A549 (cell line): ENCODE measurements around the gene CRTC2. TPM values are rescaled to one million over a fixed set of nuclear protein-coding genes. Genes with fewer than 3 reads are reported as not detected.

ENCODE experiments used
- ATAC-seq, 2 experiments: fragments of 200-7000 bp in 1 of 2; fragments of >200 bp in 1 of 2; cut with Nextera tagmentation in 1 of 2; cut with Tn5 transposase in 1 of 2; 3 replicates each; pipeline versions ENCODE4 v1.8.0 to v1.9.1; 2018 to 2020; ENCODE audit warnings: mild to moderate bottlenecking in 1 of 2, moderate library complexity in 1 of 2
- CTCF ChIA-PET: fragments of 300-600 bp; sonication (Branson Sonifier 250); formaldehyde crosslinking; extraction: SDS; loops from one replicate; lab custom pipeline; 2021; ENCODE audit warnings: antibody characterized with exemption, inconsistent platforms; lab: Yijun Ruan, JAX
- POLR2A ChIA-PET: fragments of 350-600 bp; formaldehyde crosslinking; extraction: SDS; loops from one replicate; lab custom pipeline; 2021; ENCODE audit warnings: antibody characterized with exemption, inconsistent platforms; lab: Yijun Ruan, JAX
- DNase-seq, 2 experiments: peaks; one replicate each; pipeline versions ENCODE4 v3.0.0 to v3.0.0-alpha.2; 2011 to 2016; ENCODE audit warnings: low read depth in 1 of 2, low spot score in 1 of 2
- FAIRE-seq: peaks from 2 replicates; lab custom pipeline; 2011; peaks lifted over from hg19 to GRCh38; lab: Jason Lieb, UNC
- H3K27ac ChIP-seq, 2 experiments: fragments of >200 bp; sonication (Bioruptor Twin); formaldehyde crosslinking; 3 replicates each; pipeline ENCODE4 v1.5.1; 2016 to 2017
- H3K4me1 ChIP-seq: fragments of >200 bp; sonication (Bioruptor Twin); formaldehyde crosslinking; 3 replicates; pipeline ENCODE4 v1.6.1; 2016
- H3K4me2 ChIP-seq: fragments of >200 bp; sonication (Bioruptor Twin); formaldehyde crosslinking; 3 replicates; pipeline ENCODE4 v1.6.1; 2016
- H3K4me3 ChIP-seq: fragments of >200 bp; sonication (Bioruptor Twin); formaldehyde crosslinking; 3 replicates; pipeline ENCODE4 v1.5.1; 2016
- H3K9me3 ChIP-seq: fragments of >200 bp; sonication (Bioruptor Twin); formaldehyde crosslinking; 3 replicates; pipeline ENCODE4 v1.6.1; 2016
- BCL3 ChIP-seq: fragments of >200 bp; sonication (Bioruptor Twin); formaldehyde crosslinking; IDR thresholded peaks from 3 replicates; pipeline ENCODE4 v1.6.1; 2016
- CEBPB ChIP-seq, 2 experiments: fragments of >200 bp in 1 of 2; sonication (Bioruptor Twin) in 1 of 2; formaldehyde crosslinking in 1 of 2; IDR thresholded peaks; 2 replicates each; pipeline ENCODE4 v1.6.1; 2012 to 2016
- CHD4 ChIP-seq: fragments of 200-600 bp; sonication (generic); IDR thresholded peaks from 2 replicates; pipeline ENCODE4 v1.6.1; 2016; ENCODE audit warnings: antibody characterized with exemption, mild to moderate bottlenecking, borderline replicate concordance
- CTCF ChIP-seq: fragments of >200 bp; sonication (Bioruptor Twin); formaldehyde crosslinking; IDR thresholded peaks from 3 replicates; pipeline ENCODE4 v1.5.1; 2016
- E2F6 ChIP-seq: IDR thresholded peaks from 2 replicates; pipeline ENCODE4 v1.6.1; 2012; ENCODE audit warnings: low read depth, borderline replicate concordance
- FOSL2 ChIP-seq, 2 experiments: fragments of 450-650 bp in 1 of 2; fragments of >200 bp in 1 of 2; sonication (Bioruptor Twin) in 1 of 2; formaldehyde crosslinking; IDR thresholded peaks; 2 replicates each; pipeline versions ENCODE4 v1.5.0 to v1.6.1; 2016 to 2020; ENCODE audit warnings: mild to moderate bottlenecking in 1 of 2, moderate library complexity in 1 of 2
- GATA3 ChIP-seq: IDR thresholded peaks from 2 replicates; pipeline ENCODE4 v1.6.1; 2012; ENCODE audit warnings: borderline replicate concordance
- HOXB13 ChIP-seq: fragments of 250-450 bp; sonication (Bioruptor Pico); IDR thresholded peaks from 2 replicates; pipeline ENCODE4 v1.5.0; 2020; ENCODE audit warnings: low read depth, mild to moderate bottlenecking, moderate library complexity
- JUNB ChIP-seq: fragments of >200 bp; sonication (Bioruptor Twin); formaldehyde crosslinking; IDR thresholded peaks from 2 replicates; pipeline ENCODE4 v1.6.1; 2016
- NR3C1 ChIP-seq: fragments of >200 bp; sonication (Bioruptor Twin); formaldehyde crosslinking; IDR thresholded peaks from 3 replicates; pipeline ENCODE4 v1.6.1; 2017
- PBX3 ChIP-seq: IDR thresholded peaks from 2 replicates; pipeline ENCODE4 v1.6.1; 2012
- PHF8 ChIP-seq: fragments of 200-600 bp; sonication (generic); IDR thresholded peaks from 2 replicates; pipeline ENCODE4 v1.6.1; 2016; ENCODE audit warnings: low read depth, mild to moderate bottlenecking, antibody characterized with exemption, moderate library complexity, borderline replicate concordance
- REST ChIP-seq: fragments of 200-600 bp; sonication (generic); IDR thresholded peaks from 2 replicates; pipeline ENCODE4 v1.6.1; 2016; ENCODE audit warnings: antibody characterized with exemption, mild to moderate bottlenecking, moderate library complexity
- RNF2 ChIP-seq: fragments of 200-600 bp; sonication (generic); IDR thresholded peaks from 2 replicates; pipeline ENCODE4 v1.6.1; 2016; ENCODE audit warnings: low read depth, mild to moderate bottlenecking, antibody characterized with exemption, moderate library complexity, borderline replicate concordance
- SMC3 ChIP-seq: fragments of >200 bp; sonication (Bioruptor Twin); formaldehyde crosslinking; IDR thresholded peaks from 3 replicates; pipeline ENCODE4 v1.6.1; 2018; ENCODE audit warnings: inconsistent platforms
- SREBF2 ChIP-seq: fragments of 450-650 bp; IDR thresholded peaks from 2 replicates; pipeline ENCODE4 v1.6.1; 2014; ENCODE audit warnings: mild to moderate bottlenecking, moderate library complexity
- TP53 ChIP-seq: fragments of 250-450 bp; sonication (Bioruptor Pico); IDR thresholded peaks from 2 replicates; pipeline ENCODE4 v1.5.0; 2021; ENCODE audit warnings: mild to moderate bottlenecking, moderate library complexity
- ZC3H11A ChIP-seq: fragments of 450-650 bp; IDR thresholded peaks from 2 replicates; pipeline ENCODE4 v1.6.1; 2014; ENCODE audit warnings: antibody characterized with exemption, mild to moderate bottlenecking
- ZFP36 ChIP-seq: fragments of 450-650 bp; IDR thresholded peaks from 2 replicates; pipeline ENCODE4 v1.6.1; 2014; ENCODE audit warnings: borderline replicate concordance; ENCODE audit not compliant: partially characterized antibody
- ZSCAN20 ChIP-seq: fragments of 250-450 bp; sonication (Bioruptor Pico); IDR thresholded peaks from 2 replicates; pipeline ENCODE4 v1.8.0; 2022; ENCODE audit warnings: mild to moderate bottlenecking, moderate library complexity
- WGBS: methylation state at CpG from one replicate; pipeline ENCODE4 v1.1.6; 2017; ENCODE audit errors: missing lambda C conversion rate; 5-methylcytosine and 5-hydroxymethylcytosine counted together
- polyA plus RNA-seq, 4 experiments: library from polyadenylated mRNA; depleted of rRNA in 3 of 4; stranded (reverse); fragments of >200 nt; fragmentation: RNase III in 1 of 4; extraction: RNeasy Plus Mini Kit Qiagen cat#74134 plus additional on column Dnase treatment in 1 of 4; gene quantifications; 2 replicates in 3 of 4; 3 replicates in 1 of 4; pipeline ENCODE4 v1.2.3, GENCODE V29; 2011 to 2017
- TF ChIP-seq, protein P1 (sequence below): fragments of >200 bp; sonication (Bioruptor Twin); formaldehyde crosslinking; IDR thresholded peaks from 2 replicates; pipeline ENCODE4 v1.6.1; 2016
- TF ChIP-seq, protein P2 (sequence below): fragments of 250-450 bp; sonication (Bioruptor Pico); IDR thresholded peaks from 2 replicates; pipeline ENCODE4 v1.5.0; 2020; ENCODE audit warnings: low read depth, mild to moderate bottlenecking, moderate library complexity
- TF ChIP-seq, protein P3 (sequence below): IDR thresholded peaks from 2 replicates; pipeline ENCODE4 v1.6.1; 2012

The CRTC2 gene
- polyA plus RNA-seq, 2 of the 4 experiments (the other 2 are of a cell fraction) = 19.7 to 22.3 TPM

- TF ChIP-seq CHD4 (no peak), PBX3 (no peak), CTCF (no peak)
These were observed 32.8 kb upstream of the CRTC2 start (continued) for GRCh38 chr1:153991151-153991630.

- under 1% methylated on average over 24 of the region's 36 CpGs for WGBS
- H3K9me3 ChIP-seq = no peaks in the 10 kb centered on the region
- ATAC-seq = peak; percentile 56 to 58
- CTCF ChIA-PET = interaction anchor here (0.6 to 1.3 kb wide), 7 partner anchors 14 to 638 kb away, joined by 3 to 4 read pairs (median 3); partner anchors contain the start of genes JTB and SLC39A1
- peaks cover 14% of the 10 kb centered on the region; the same call in 2 of the 3 replicates for H3K4me1 ChIP-seq
- peak within 1 kb of the TSS; percentile 93 to 94 for H3K27ac ChIP-seq
- POLR2A ChIA-PET = interaction anchor here (0.5 to 2.0 kb wide), 67 partner anchors 9 to 633 kb away, joined by 3 to 52 read pairs (median 4); partner anchors contain the start of genes CHTOP, CREB3L4, CRTC2 and DENND4B
- FAIRE-seq = peak; percentile 70
- peak within 1 kb of the TSS; percentile 84 for H3K4me2 ChIP-seq
- H3K4me3 ChIP-seq = peak within 1 kb of the TSS; percentile 73
- peak; percentile 97 to 99 for DNase-seq
- TF ChIP-seq CTCF (no peak), SREBF2 (no peak), TP53 (CRISPR knock-in tag) (peak; percentile 80; the same call in 1 of the 2 replicates), GATA3 (peak; percentile 58), HOXB13 (CRISPR knock-in tag) (no peak), E2F6 (no peak), ZC3H11A (no peak), NR3C1 (no peak), PHF8 (peak; percentile 99), FOSL2 (IDR thresholded peaks at IDR 0.05) (no peak), FOSL2 (CRISPR knock-in tag; IDR thresholded peaks at IDR 0.05) (peak; percentile 69), ZFP36 (no peak), BCL3 (peak; percentile 99), SMC3 (no peak), CEBPB (IDR thresholded peaks at IDR 0.05) (peak in 1 of 2 experiments; percentile 67; a peak in 2 of 4 replicates), ZSCAN20 (CRISPR knock-in tag) (no peak), REST (peak; percentile 58), JUNB (no peak), RNF2 (no peak)
- TF ChIP-seq, protein P1, sequence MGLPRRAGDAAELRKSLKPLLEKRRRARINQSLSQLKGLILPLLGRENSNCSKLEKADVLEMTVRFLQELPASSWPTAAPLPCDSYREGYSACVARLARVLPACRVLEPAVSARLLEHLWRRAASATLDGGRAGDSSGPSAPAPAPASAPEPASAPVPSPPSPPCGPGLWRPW = no peak
- TF ChIP-seq, protein P2, sequence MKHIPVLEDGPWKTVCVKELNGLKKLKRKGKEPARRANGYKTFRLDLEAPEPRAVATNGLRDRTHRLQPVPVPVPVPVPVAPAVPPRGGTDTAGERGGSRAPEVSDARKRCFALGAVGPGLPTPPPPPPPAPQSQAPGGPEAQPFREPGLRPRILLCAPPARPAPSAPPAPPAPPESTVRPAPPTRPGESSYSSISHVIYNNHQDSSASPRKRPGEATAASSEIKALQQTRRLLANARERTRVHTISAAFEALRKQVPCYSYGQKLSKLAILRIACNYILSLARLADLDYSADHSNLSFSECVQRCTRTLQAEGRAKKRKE (CRISPR knock-in tag) = no peak; the same call in 1 of the 2 replicates
- TF ChIP-seq, protein P3, sequence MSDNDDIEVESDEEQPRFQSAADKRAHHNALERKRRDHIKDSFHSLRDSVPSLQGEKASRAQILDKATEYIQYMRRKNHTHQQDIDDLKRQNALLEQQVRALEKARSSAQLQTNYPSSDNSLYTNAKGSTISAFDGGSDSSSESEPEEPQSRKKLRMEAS = peak; percentile 92
These were observed 32.2 kb upstream of the CRTC2 start, which contains the start of gene RPS27 for GRCh38 chr1:153990468-153991150. Gene RPS27 (plus strand): TSS chr1:153990762. CDS start chr1:153990797, 35 bp downstream.
